KMS-11 (cell line): Measurements from ENCODE around the gene ADAMTS6.
A peak's percentile ranks its signal among the peaks of the same experiment; 100 is the strongest.

Experiments
- H2AFZ ChIP-seq: fragments of 200-600 bp; sonication (generic); 2 replicates; pipeline ENCODE4 v1.6.1; 2016; ENCODE audit warnings: antibody characterized with exemption, mixed run types, low read depth
- H3K27ac ChIP-seq: fragments of 200-600 bp; sonication (generic); 2 replicates; pipeline ENCODE4 v1.6.1; 2016; ENCODE audit warnings: mild to moderate bottlenecking, mixed run types
- H3K27me3 ChIP-seq: fragments of 200-600 bp; sonication (generic); 2 replicates; pipeline ENCODE4 v1.6.1; 2017; ENCODE audit warnings: mild to moderate bottlenecking, low read depth, mixed run types, moderate library complexity; ENCODE audit not compliant: insufficient read depth
- H3K36me3 ChIP-seq: fragments of 200-600 bp; sonication (generic); 2 replicates; pipeline ENCODE4 v1.6.1; 2017; ENCODE audit warnings: mild to moderate bottlenecking, mixed run types; ENCODE audit not compliant: insufficient read depth
- H3K4me1 ChIP-seq: fragments of 200-600 bp; sonication (generic); 2 replicates; pipeline ENCODE4 v1.6.1; 2016; ENCODE audit warnings: mild to moderate bottlenecking, low read depth, mixed run types; ENCODE audit not compliant: poor library complexity, severe bottlenecking
- H3K4me2 ChIP-seq: fragments of 200-600 bp; sonication (generic); 2 replicates; pipeline ENCODE4 v1.7.0; 2016; ENCODE audit warnings: mild to moderate bottlenecking, mixed run types
- H3K4me3 ChIP-seq: fragments of 200-600 bp; sonication (generic); IDR thresholded peaks from 2 replicates; pipeline ENCODE4 v1.6.1; 2017; ENCODE audit warnings: low read depth, low read length, mixed read lengths; ENCODE audit not compliant: insufficient read depth
- H3K79me2 ChIP-seq: fragments of 200-600 bp; sonication (generic); 2 replicates; pipeline ENCODE4 v1.6.1; 2016; ENCODE audit warnings: low read depth, mixed run types; ENCODE audit not compliant: insufficient read depth
- H3K9ac ChIP-seq: fragments of 200-600 bp; sonication (generic); 2 replicates; pipeline ENCODE4 v1.6.1; 2016; ENCODE audit warnings: mild to moderate bottlenecking, mixed run types
- H4K20me1 ChIP-seq: fragments of 200-600 bp; sonication (generic); 2 replicates; pipeline ENCODE4 v1.6.1; 2016; ENCODE audit warnings: mild to moderate bottlenecking, mixed run types; ENCODE audit not compliant: insufficient read depth
- CTCF ChIP-seq: fragments of 200-600 bp; sonication (generic); conservative IDR thresholded peaks from 2 replicates; pipeline ENCODE4 v1.6.1; 2017; ENCODE audit warnings: low read depth, mild to moderate bottlenecking, antibody characterized with exemption, low read length, moderate library complexity, mixed read lengths

The ADAMTS6 gene

GRCh38 chr5:65481635-65482295 lies at the start of gene ADAMTS6:
Gene ADAMTS6 (minus strand): TSS chr5:65481920. CDS start chr5:65473673, 8,247 bp downstream.
- Histone ChIP-seq H2AFZ (peak within 1 kb of the TSS; percentile 97), H3K79me2 (no peaks in the 10 kb centered on the region), H4K20me1 (no peaks in the 10 kb centered on the region), H3K4me2 (peak within 1 kb of the TSS; percentile 95), H3K27ac (peak within 1 kb of the TSS; percentile 29), H3K4me1 (peaks cover 11% of the 10 kb centered on the region), H3K36me3 (no peaks in the 10 kb centered on the region), H3K9ac (peak within 1 kb of the TSS; percentile 63), H3K4me3 (no peak within 1 kb of the TSS), H3K27me3 (no peaks in the 10 kb centered on the region)
- no peak for TF ChIP-seq CTCF

- H3K9ac ChIP-seq = no peak overlapping the region
These were observed 49.2 kb upstream of the ADAMTS6 start for GRCh38 chr5:65530904-65531303.

GRCh38 chr5:65525726-65526125 lies 44.0 kb upstream of the ADAMTS6 start:
- H3K36me3 ChIP-seq = no peaks in the 10 kb centered on the region

More at GRCh38 chr5:65530904-65531303, 49.2 kb upstream of the ADAMTS6 start:
- H3K4me3 ChIP-seq = no peak overlapping the region
- no peak for TF ChIP-seq CTCF
- no peak overlapping the region for H3K4me2 ChIP-seq
- no peaks in the 10 kb centered on the region for H3K36me3 ChIP-seq
- no peaks in the 10 kb centered on the region for H4K20me1 ChIP-seq
- no peaks in the 10 kb centered on the region for H3K27me3 ChIP-seq
- no peaks in the 10 kb centered on the region for H3K79me2 ChIP-seq
- H2AFZ ChIP-seq = no peak overlapping the region
- no peak overlapping the region for H3K27ac ChIP-seq
- H3K4me1 ChIP-seq = no peaks in the 10 kb centered on the region

GRCh38 chr5:65512170-65512937 lies 30.6 kb upstream of the ADAMTS6 start:
- H2AFZ ChIP-seq = no peak overlapping the region
- no peaks in the 10 kb centered on the region for H3K27me3 ChIP-seq
- H3K79me2 ChIP-seq = no peaks in the 10 kb centered on the region
- TF ChIP-seq CTCF = no peak
- H3K4me1 ChIP-seq = no peaks in the 10 kb centered on the region
- H3K9ac ChIP-seq = no peak overlapping the region
- no peak overlapping the region for H3K27ac ChIP-seq
- H3K36me3 ChIP-seq = no peaks in the 10 kb centered on the region
- no peaks in the 10 kb centered on the region for H4K20me1 ChIP-seq
- no peak overlapping the region for H3K4me3 ChIP-seq
- no peak overlapping the region for H3K4me2 ChIP-seq

More at GRCh38 chr5:65525726-65526125, 44.0 kb upstream of the ADAMTS6 start:
- Histone ChIP-seq H3K27ac (no peak overlapping the region), H3K27me3 (no peaks in the 10 kb centered on the region), H2AFZ (no peak overlapping the region), H3K79me2 (no peaks in the 10 kb centered on the region), H3K4me2 (no peak overlapping the region), H3K4me3 (no peak overlapping the region), H3K9ac (no peak overlapping the region), H3K4me1 (no peaks in the 10 kb centered on the region), H4K20me1 (no peaks in the 10 kb centered on the region)
- TF ChIP-seq CTCF = no peak
